ENCODE data around the gene MUC4.

GRCh38 chr3:195855471-195856409 is 44.0 kb upstream of the MUC4 start:
- no peak for TF ChIP-seq EP300 (IDR thresholded peaks at IDR 0.05)
- TF ChIP-seq POLR2A (IDR thresholded peaks at IDR 0.05) = no peak

Data from gastroesophageal sphincter (tissue), 2 donors.